HG03378 (cell line): ENCODE results near the gene MEF2C.
A peak's percentile ranks its signal among the peaks of the same experiment; 100 is the strongest.
"Not testable (repeated sequence)": the region's sequence is repeated elsewhere in the genome, so short reads cannot be mapped to it uniquely, and the experiment has no call there.

Experiments used
- ATAC-seq: cut with Tn5 transposase; IDR thresholded peaks from one replicate; pipeline ENCODE4 v1.9.1; 2021; ENCODE audit warnings: mild to moderate bottlenecking, moderate library complexity; ENCODE audit not compliant: unreplicated experiment

The MEF2C gene

DNA sequence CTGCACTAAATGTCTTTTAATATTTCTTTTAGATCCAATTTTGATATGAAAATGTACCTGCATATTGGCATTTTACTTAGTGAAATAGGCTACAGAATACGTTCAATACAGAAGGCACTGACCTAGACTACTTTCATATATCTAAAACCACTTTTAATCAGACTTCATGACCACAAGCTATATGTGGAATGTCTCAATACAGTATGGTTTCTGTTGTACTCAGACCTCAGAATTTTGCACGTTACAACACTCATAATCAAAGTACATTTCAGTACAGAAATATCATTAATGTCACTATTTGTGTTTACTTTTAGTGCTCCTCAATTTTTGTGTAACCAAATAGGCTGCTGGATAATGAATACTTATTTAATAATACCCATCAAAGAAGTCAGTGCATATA lies 74.8 kb downstream of the MEF2C start:
- ATAC-seq, result peak; percentile 88

DNA sequence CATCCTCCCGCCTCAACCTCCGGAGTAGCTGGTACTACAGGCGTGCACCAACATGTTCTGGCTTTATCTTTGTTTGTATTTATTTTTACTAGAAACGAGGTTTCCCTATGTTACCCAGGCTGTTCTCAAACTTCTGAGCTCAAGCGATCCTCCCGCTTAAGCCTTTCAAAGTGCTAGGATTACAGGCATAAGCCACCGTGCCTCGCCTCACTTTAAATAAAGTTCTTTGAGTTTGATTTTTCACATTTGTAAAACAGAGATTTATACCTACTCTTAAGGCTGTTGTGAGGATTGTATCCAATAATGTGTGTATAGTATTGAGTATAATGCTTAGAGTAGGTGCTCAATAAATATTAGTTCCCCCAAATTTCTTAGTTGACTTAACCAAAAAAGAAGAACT lies 75.7 kb downstream of the MEF2C start:
- no peak for ATAC-seq

DNA sequence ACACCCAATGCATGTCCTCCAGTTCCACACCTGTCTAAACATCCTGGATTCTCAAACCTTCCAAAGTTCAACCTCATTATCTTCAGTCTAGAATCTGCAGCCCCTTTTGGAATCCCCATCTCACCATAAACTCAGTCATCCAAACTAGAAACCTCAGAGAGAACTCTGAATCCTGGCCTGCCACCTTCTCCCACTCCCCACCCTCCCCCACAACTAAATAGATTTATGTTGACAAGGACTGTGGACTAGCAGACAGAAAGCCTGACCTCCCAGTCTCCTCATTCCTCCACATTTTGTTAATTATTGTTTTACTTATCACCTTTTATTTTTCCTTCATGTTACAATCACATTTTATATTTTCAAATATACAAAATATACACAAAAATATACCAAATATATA lies 76.6 kb downstream of the MEF2C start:
- no peak for ATAC-seq

DNA sequence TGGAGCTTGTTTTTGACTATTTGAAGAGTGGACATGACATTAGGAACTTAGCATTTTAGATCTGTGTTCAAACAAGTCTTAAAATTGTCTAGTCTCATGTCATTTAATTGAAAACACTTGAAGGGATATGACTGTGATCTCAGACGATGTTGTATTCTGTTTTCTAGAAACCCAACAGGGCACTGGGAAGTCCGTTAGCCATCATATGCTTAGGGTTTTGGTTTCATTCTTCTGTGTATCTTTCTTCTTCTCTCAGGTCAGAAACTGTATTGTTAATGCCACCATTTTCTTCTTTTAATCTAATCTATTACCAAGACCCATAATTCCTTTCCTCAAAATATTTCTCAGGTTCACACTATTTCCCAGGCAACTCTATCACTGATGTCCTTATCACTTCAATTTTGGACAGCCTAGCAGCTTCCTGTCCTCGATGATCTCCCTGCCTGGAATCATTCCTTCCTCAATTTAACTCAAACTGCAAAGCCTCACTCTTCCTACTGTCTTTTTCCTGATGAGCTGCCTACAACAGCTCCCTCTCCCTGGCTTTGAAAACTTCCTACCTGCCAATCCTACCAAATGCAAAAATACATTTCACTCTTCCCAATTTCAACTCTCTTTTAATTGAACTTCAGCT lies 77.7 kb downstream of the MEF2C start:
- ATAC-seq, result peak; percentile 51

DNA sequence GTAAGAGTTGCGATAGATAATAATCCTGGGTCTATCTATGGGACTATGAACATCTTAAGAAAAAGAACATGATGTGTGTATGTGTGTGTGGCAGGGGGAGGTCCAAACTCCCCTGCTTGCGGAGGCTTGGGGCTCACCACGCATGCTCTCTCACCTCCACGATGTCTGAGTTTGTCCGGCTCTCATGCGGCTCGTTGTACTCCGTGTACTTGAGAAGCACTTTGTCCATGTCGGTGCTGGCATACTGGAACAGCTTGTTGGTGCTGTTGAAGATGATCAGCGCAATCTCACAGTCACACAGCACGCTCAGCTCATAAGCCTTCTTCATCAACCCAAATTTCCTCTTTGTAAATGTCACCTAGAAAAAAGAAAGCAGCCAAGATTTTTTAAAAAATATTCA lies 78.5 kb downstream of the MEF2C start:
- no peak for ATAC-seq

DNA sequence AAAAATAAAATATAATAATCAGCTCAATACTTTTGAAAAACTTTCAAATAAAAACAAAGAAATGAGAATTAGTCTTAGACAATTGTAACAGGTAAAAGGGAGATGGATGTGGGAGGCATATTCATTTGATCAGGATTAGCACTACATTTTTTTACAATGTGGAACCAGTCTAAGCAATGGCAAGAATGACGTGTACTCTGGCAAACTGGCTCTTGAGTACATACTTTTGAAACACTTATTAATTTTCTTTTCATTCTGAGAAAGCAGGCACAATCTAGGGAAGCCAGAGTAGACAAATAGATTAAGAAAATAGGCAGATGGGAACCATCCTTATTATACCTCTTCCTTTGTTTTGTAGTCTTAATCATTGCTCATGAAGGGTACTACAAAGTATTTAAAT lies 79.7 kb downstream of the MEF2C start:
- ATAC-seq, result no peak

DNA sequence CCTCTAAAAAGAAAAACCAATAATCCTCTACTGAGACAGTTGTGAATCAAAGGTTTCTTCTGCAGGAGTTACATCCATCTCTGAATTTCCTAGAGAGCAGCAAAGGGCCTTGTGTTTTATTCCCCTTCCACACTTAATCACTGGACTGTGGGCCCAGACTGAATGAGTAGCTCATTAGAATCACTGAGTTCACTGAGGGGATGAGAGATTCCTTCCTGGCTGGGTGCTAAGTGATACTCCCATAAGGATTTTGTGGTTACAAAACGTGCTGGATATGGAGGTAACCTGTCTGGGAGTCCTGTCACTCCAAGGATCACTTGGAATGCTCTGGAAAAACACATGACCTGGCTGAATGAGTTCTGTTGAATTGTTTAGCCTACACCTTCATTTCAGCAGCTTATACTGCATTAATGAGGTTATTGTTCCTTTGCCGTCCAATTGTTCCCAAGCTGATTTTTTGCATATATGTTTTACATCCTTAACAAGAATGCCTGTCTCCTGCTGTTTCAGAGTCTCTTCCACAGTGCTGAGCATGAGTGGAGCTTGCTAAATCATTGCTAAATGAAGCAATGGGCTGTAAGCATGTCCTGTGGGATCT lies 82.9 kb downstream of the MEF2C start:
- ATAC-seq, result no peak

DNA sequence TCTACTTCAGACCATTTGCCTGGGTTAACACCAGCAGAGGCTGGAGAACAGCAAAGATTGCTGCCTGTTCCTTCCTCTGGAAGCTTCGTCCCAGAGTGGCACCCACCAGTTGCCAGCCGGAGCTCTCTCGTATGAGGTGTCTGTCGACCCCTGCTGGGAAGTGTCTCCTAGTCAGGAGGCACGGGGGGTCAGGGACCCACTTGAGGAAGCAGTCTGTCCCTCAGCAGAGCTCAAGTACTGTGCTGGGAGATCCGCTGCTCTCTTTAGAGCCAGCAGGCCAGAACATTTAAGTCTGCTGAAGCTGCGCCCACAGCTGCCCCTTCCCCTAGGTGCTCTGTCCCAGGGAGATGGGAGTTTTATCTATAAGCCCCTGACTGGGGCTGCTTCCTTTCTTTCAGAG lies 84.1 kb downstream of the MEF2C start:
- ATAC-seq, result not testable (repeated sequence)

DNA sequence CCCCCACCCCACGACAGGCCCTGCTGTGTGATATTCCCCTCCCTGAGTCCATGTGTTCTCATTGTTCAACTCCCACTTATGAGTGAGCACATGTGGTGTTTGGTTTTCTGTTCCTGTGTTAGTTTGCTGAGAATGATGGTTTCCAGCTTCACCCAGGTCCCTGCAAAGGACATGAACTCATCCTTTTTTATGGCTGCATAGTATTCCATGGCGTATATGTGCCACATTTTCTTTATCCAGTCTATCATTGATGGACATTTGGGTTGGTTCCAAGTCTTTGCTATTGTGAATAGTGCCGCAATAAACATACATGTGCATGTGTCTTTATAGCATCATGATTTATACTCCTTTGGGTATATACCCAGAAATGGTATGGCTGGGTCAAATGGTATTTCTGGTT lies 89.2 kb downstream of the MEF2C start:
- not testable (repeated sequence) for ATAC-seq

DNA sequence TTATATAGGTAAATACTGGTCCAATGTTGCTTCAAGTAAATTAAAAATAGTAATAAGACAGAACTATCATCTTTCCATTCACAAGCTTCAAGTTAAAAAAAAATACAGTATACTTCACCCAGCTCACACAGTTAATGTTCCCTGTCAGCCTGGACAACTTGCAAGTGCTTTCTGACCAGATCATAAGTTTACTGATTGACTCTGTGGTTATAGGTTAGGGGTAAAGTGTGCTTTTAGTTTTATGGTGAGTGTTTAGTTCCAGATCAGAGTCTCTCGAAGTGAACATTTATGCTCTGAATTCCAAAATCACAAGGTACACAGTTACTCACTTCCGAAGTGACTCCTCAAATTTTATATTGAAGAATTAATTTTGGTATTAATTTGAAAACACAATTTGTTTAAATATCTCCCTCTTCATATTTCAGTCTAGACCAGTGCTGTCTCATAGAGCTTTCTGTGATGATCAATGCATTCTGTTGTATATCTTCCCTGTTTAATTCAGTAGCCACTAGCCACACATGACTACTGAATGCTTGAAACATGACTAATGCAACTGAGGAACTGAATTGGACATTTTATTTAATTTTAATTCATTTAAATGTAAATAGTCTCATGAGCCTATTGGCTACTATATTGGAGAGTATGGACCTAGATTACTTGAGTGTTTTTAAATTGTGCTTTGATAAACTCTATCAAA lies 90.7 kb downstream of the MEF2C start:
- ATAC-seq, result peak; percentile 92

DNA sequence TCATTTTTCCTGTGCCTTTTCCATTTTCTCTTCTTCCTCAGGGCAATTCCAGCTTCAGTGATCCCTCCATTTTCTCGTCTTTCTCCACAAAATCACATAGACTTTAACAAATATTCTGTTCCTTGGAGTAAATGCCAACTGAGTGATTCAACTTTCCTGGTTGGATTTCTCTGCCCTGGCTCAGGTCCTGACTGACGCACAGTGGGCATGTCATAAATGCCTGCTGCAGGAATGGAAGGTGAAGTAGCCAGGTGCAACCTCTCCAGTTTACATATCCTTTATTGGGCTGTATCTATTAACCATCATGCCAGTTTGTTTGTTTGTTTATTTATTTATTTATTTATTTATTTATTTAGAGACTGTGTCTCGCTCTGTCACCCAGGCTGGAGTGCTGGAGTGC lies 95.1 kb downstream of the MEF2C start:
- ATAC-seq, result no peak

DNA sequence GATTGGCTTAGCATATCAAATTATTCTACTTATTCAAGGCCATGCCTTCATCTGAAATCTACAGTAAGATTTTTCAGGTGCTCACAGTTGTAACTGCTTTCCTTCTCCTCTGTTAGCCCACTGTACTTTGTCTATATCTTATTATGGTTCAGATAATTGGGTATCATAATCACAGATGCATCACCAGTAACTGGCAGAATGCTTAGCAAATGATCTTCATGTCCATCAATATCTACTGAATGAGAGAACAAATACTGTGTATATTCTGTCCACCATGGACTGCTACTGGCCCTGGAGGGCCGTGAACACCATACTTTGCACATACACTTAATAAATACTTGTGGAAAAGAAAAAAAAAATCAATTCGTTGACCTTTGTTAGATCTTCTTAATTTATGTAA lies 96.2 kb downstream of the MEF2C start:
- no peak for ATAC-seq

DNA sequence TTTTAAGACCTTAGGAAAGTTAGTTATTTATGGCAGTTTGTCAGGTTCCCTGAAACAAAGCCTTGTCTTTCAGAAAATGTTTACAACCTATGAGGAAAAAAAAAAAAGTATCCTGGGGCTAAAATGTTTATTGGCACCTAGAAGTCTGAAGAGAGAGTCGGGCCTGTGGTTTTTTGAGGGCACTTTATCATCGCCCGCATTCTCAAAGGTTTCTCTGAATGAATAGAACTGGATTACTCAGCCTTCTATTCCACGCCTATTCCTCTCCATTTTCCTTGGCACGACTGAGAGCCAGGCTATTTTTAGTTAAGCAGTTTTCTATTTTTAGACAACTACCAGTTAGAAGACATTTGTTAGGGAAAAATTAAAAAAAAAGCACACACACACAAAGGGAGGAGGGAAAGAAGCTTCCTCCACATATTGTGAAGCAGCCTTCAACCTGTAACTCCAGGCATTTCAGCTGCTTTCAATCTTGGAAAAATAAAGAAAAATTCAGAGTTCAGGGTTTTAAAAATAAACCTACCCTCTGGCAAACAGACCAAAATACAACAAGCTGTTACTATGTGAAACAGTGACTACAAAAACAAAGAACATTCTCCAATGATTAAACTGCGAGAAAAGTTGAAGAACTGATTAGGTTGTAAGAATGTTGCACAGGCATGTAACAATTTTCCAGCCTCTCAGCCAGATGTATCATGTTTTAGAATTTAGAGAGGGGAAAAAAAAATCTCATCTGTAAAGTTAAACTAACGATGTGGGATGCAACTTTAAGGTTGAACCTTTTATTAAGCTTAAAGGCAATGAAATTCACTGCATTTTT lies 97.0 kb downstream of the MEF2C start:
- peak; percentile 48 for ATAC-seq

DNA sequence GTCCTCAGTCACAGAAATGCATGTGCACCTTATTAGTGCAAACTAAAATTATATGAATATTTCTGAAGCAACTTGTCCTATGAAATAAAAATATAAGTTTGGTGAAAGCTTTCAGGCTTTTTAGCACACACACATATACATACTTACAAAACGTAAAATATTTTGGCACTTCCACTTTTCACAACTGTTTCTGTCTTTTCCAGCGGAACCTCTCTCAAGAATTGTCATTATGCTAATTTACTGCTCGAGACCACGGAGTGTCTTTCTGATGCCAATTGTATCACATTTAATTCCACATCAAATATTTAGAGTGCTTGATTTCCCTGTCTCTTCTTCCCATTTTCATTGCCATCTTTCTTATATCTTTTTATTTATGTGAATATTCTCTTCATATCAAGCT lies 100.4 kb downstream of the MEF2C start:
- no peak for ATAC-seq

DNA sequence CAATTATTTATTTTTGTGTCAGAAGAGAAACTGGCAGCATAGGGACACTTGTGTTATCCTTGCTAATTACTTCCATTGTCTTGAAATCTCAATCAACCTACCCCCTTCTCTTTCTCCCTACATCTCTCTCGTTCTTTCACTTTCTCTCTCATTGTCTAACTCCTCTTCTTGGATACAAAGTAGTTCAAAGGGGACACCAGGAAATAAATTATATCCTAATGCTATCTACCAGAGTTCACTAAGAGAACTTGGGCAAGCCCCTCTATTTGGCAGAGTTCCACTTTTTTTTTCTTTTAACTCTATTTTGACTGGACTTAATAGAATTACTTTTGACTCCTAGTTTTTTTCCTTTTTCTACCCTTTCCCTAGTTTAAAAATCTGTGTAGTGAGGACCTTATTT lies 102.2 kb downstream of the MEF2C start:
- no peak for ATAC-seq

DNA sequence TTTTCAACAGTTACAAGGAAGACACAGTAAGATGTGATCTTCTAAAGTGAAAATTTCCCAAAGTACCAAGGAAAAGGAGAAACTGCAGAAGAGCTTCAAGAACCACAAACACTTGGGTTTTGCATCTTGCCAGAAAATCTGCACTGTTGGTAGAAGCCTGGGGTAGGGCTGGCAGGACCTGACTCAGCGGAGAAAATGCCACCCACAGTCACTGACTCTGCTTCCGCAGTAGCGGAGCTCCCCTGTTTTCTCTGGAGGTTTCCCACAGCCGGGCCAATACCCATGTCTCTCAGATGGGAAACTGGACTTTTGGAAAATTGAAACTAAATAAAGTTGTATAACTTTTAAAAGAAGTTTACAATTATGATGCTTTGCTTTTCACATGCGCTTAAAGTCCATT lies 104.2 kb downstream of the MEF2C start:
- no peak for ATAC-seq

DNA sequence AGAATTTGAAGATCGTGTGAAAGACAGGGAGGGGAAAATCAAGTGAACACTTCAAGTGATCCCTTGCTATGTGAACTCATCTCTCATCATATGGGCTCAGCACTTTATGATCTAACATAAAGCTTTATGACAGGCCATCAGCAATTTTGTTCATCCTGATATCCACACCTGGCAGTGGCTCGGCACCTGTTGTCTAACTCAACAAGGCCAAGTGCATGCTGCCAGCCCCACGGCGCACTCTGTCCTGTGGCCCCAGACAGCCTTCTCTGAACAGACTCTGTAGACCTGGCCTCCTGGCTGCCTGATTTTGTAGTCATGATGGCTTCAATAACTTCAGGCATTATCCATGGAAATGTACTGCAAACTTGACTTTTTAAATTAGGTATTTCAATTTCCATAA lies 106.3 kb downstream of the MEF2C start:
- ATAC-seq, result no peak

DNA sequence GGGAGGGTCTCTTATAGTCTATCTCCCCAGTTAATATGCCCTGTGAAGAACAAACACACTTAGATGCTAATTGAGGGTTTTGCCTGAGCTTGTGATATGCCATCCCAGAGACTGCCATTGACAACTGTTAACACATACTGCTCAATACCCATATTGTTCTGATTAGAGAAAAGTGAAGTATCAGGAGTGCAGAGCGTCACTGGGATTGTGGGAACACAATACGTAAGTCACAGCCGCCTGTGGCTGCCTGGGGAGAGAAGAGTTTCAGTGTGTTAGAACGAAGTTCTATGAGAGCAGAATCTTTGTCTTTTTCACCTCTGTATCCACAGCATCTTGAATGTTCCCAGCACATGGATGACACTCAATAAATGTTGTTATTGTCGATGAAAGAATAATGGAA lies 110.2 kb downstream of the MEF2C start:
- no peak for ATAC-seq

DNA sequence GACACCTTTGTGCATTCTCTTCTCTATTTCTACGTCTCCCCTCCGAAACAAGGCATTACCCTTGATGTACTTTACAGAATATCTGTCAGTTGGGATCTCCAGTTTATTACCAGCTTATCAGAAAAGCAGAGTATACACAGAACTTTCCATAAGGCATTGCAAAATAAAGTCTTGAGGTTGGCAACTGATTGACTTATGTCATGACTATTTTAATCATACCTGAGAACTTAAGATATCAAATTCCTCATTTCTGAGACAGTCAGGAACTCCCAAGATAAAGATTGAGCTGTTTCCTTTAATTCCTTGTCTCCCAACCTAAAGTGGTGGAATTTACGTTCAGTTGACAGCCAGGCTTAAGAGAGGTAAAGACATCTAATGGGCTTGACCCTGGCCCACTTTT lies 110.9 kb downstream of the MEF2C start:
- no peak for ATAC-seq

DNA sequence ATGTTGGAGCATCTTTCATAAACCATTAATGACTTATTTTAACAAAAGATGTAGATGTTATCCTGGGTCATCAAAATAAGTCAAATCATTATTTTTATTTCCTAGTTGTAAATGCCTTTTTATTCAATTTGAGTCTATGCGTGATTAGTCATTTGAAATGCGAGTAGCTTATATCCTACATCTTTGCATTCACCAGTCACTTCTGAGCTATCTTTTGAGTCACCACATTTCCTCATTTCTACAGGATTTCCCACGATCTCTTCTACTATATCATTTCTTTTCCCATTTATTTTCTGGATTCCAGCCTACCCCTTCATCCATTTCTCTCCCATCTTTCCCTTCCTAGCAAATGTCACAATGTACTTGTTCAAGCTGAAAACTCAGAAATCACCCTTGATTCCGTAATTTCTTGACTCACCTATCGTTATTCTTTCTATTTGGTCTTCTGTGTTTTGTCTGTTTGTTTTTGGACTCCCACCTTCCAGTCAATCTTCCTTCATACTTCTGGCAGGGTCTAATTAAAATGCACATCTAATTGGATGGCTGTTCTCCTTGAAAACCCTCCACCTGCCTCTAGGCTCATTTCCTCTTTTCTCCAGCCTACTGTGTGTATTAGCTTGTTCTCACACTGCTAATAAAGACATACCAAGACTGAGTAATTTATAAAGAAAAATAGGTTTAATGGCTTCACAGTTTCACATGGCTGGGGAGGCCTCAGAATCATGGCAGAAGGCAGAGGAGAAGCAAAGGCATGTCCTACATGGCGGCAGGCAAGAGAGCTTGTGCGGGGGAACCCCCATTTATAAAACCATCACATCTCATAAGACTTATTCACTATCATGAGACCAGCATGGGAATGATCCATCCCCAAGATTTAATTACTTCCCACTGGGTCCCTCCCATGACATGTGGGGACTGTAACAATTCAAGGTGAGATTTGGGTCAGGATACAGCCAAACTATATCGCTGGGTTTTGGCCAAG lies 112.4 kb downstream of the MEF2C start:
- no peak for ATAC-seq

DNA sequence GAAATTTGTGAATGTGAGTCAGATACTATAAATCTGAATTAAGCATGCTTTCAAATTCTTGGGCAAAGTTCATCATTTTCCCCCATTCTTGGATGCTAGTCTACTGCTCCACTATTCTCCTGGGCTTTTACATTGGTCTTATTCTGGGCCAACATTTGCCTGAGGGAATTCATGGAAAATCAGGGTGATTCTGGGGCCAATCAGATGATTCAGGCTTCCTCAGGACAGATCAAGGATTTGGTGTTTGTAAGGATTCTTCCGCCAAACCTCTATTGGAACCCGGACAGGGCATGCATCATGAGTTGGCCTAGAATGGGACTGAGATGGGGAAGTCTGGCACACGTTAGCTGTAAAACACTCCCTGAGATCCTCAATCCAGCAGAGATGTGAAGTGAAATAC lies 113.8 kb downstream of the MEF2C start:
- ATAC-seq, result no peak
